NOMO-1 (cell line): ENCODE data around the gene TMEM53.

Source experiments
- DNase-seq, 2 experiments: peaks; one replicate each; lab custom pipeline; 2025; ENCODE audit not compliant: unreplicated experiment in 2 of 2; lab: John Stamatoyannopoulos, UW

TMEM53 gene

DNA sequence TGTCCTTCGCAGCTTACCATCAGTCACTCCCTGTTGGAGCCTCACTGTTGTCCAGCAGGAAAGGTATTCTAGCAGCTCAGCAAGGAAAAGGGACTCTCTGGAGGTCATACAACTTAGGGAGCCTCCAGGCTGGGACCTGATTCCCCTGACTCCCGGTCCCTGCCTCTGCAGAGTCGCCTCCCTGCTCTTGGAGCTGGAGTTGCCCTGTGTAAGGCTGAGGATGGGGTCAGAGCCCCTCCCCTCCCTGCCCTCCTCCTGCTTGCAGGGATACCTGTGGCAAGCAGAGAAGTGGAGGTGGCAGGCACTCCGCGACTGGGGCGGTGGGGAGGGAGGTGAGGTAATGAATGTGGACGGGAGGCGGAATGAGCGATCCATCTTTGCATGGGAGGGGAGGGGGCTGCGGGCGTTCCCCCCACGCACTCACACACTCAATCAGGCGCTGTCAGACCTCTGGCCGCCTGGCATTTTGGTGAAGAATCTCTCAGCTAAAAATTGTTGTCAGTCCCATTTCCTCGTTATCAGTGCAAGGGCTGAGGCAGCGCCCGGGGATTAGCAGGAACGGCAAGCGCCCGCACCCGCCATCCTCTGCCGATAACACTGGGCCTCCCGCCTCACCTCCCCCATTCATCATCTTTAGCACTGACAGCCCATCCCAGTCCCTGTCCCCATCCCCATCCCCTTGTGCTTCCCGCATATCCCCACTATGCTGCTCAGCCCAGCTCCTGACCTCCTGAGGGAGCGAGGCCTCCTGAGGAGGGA lies 64.3 kb downstream of the TMEM53 start:
- no peak for DNase-seq

GRCh38 chr1:44609412-44609767 lies 64.9 kb downstream of the TMEM53 start:
- no peak for DNase-seq

- DNase-seq = no peak
Measured at GRCh38 chr1:44608141-44608540, 66.1 kb downstream of the TMEM53 start.

DNA sequence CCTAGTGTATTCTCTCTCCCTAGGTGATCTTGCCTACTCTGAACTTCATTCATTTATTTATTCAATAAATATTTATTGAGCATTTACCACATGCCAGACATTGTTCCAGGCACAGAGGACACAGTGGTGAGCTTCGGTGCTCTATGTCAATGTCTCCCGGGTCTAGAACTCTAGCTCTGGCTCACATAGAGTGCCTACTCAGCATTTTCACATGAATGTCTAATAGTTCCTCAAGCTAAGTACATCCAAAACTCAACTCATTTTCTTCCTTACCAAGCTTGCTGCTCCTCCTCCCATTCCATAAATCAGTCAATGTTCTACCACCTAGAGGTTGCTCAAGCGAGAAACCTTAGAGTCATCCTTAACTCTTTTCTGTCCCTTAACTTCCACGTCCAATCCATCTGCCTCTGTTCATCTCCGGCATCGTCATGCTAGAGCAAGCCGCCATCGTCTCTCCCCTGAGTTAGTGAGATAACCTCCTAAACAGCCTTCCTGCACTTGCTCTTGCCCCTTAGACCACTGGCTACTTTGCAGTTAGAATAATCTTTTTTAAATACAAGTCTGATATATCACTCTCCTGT lies 67.5 kb downstream of the TMEM53 start:
- no peak for DNase-seq

DNA sequence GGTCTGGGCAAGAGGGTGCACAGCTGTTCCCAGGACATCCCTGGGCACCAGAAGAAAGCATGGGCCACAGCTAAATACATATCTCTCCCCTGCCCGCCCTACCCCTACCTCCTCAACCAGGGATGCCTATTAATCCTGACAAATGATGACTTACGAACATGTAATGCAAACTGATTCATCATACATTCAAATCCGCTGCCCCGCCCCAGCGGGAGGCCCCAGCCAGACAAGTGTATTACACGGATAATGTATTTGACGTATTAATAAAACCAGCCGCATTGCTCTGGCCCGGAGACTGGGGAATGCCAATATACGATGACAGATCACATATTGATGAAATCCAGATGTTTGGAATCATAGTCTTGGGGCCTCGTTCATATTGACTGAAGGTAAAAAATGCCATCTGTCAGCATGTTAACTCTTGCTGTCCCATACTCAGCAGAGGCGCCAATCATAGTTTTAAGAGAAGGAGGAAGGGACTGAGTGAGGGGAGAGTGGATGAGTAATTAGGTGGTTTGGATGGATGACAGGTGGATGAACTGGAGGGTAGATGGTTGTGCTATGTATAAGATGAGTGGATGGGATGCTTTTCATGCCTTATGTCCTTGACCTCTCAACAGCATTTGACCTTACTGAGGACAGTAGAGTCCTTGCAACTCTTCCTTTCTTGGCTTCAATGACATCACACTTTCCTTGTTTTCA lies 68.2 kb downstream of the TMEM53 start:
- no peak for DNase-seq

DNA sequence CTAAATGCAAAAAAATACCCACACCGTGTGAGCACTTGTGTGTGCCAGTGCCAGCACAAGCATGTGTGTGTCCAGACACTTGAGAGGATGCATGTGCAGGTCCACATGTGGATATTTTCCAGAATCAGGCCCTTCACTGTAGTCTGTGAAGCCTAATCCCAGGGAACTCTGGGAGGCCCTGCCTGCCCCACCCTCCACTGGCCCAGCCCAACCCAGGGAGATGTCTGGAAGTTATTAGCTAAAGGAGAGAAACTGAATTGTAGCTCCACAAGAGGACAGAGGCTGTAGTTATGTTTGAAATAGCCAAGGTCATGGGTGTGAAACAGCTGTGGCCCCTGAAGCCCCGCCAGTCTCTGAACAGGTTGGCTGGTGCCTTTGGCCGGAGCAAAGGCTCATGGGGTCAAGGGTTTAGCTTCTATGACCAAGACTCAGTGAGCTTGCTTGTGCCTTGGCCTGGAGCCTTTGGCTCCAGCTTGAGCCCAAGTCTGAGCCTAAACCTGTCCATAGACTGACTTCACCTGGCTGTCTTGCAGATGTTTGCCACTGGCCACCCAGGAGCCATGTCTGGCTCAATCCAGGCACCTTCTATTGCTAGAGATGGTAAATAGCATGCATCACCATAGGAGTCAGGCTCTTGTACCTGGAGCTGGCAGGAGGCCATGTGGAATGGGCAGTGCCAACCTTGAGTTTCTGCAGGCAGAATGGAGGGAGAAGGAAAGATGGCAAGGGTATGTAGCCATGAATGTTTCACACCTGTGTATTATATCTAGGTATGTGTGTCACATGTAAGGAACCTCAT lies 69.9 kb downstream of the TMEM53 start:
- DNase-seq = no peak

DNA sequence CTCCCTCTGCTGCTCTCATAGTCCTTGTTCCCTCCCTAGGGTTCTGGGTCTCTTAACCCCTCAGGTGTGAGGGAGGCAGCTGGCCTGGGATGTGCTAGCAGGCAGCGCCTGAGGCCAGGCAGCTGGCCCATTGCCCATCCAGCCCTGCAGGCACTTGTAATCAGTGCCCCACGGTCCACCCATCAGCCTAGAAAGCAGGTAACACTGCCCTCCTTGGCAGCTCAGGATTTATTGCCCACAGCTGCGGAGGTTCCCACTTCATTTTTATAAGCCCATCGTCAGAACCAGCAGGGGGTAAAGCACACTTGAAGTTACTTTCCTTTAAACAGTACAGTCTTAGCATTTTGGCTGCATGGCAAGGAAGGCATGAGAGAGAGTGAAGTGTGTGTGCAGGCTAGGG lies 70.6 kb downstream of the TMEM53 start:
- DNase-seq = no peak
